Vagina (tissue), 2 donors: Measurements from ENCODE around the gene PTPA.

Source experiments
- CTCF ChIP-seq, 3 experiments: fragments of 450-650 bp in 2 of 3; fragments of 200-600 bp in 1 of 3; sonication (generic) in 1 of 3; IDR thresholded peaks; one replicate each; pipeline ENCODE4 v1.5.1; 2017 to 2019; ENCODE audit warnings: antibody characterized with exemption in 3 of 3, mild to moderate bottlenecking in 2 of 3, moderate library complexity in 2 of 3
- POLR2A ChIP-seq, 2 donors: fragments of 450-650 bp; IDR thresholded peaks; one replicate each; pipeline ENCODE4 v1.6.1; 2017; ENCODE audit warnings: antibody characterized with exemption in 2 of 2, mild to moderate bottlenecking in 2 of 2, moderate library complexity in 2 of 2

DNA sequence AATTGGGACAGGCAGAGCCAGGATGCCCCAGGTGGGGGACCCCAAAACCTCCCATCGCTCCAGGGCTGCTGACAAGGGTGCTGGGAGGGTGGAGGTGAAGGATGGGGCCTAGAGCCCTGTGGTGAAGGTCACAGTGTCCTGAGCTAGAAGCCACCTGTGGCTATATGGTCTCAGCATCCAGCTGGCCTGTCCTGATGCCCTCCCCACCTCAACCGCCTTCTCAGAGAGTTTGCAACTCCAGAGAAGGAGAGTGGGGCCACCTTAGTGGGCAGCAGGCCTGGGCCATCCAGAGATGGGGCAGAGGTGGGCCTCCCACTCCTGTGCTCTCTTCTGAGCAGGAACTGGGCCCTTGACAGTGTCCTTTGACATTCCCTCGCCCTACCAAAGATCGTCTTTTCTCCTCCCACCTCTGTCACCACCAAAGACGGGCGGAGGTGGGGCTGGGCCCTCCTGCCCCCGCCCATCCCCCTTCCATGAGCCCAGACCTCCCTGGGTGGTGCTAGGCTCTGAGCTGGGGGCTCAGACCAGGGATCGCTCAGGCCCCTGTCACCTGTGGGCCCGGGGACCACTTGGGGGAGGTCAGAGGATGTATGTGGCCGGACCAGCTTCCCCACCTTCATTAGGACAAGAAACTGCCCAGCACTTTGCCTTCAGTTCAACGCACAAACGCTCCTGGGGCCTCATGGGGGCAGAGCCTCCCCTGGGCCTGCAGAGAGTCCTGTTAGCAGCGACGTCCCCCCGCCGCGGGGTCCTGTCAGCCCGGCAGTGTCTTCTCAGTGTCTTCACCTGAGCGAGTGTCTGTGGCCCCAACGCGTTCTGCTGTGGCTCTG is 40.3 kb upstream of the PTPA start:
- TF ChIP-seq POLR2A (IDR thresholded peaks at IDR 0.05), result no peak
- TF ChIP-seq CTCF (IDR thresholded peaks at IDR 0.05), result no peak
